ENCODE data around the gene TMEM221.

TMEM221 gene

GRCh38 chr19:17471410-17472125 lies 23.1 kb upstream of the TMEM221 start:
- no peak for DNase-seq

DNA sequence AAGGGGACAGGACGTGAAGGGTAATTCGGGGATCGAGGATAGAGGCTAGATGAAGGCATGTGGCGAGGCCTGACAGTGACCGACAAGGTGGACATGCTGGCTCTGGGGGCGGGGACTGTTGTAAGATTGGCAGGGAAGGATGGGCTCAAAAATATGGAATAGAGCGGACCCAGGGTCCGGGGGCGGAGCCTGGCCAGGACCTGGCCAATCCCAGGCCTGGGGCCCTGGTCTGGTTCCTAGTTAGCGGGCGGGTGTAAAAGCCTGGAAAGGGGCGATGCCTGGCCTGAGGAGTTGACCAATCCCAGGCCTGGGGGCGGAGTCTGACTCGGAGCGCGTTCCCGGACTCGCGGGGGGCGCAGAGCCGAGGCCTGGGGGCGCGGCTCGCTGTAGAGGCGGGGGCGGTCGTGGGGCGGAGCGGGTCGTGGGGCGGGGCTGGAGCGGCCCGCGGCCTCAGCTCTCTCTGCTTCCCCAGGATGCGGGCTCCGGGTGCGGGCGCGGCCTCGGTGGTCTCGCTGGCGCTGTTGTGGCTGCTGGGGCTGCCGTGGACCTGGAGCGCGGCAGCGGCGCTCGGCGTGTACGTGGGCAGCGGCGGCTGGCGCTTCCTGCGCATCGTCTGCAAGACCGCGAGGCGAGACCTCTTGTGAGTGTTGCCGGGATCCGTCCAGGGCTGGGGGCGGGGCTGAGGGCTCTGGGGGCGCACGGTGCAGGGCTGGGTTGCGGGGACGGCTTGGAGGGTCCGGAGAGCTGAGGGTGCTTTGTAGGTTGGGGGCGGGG lies 21.8 kb upstream of the TMEM221 start, which contains the start of gene SLC27A1:
TSS of gene SLC27A1 (plus strand) at position 457 of the 774 bp plus-strand sequence. CDS start at position 474, 17 bp downstream.
- DNase-seq = peak; percentile 99

DNA sequence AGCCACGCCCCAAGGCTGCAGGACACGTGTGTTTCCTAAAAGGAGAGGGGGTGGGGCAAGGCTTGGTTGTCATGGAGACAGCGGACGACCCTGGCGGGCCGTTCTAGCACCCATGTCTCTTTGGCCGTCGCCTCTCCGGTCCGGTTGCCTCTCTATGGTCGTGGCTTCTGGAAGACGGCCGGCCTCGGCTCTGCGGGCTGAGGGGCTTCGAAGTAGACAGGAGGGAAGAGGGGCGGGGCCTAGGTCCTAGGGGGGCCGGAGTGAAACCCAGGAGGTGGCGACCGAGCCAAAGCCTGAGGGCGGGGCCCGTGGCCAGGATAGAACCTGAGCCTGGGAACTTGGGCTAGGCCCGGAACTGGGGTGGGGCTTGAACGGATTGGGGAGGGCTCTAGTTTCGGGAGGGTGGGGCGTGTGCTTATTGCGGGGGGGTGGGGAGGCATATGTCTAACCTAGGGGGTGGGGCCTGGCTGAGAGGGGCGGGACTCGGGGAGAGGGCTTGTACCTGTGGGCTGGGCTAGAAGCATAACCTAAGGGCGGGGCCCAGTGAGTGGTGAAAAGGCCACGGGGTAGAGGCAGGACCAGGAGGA lies 21.1 kb upstream of the TMEM221 start:
- DNase-seq = peak; percentile 91

DNA sequence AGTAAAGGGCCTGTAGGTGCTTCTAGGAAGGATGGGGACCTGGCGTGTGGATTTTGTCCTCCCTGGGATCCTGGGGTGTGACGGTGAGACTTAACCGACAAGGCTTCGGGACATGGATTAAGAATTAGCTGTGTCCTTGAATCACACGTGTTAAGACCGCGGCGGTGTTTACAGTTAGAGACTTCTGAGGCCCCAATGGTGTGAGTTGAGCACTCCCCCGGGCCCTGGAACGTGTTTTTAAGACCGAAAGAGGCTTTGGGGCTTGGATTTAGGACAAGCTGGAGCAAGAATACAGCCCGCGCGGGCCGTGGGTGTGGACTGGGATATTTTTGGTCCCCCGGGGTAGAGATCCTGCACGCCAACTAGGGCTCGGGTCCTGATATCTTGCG lies 20.6 kb upstream of the TMEM221 start:
- DNase-seq = no peak

DNA sequence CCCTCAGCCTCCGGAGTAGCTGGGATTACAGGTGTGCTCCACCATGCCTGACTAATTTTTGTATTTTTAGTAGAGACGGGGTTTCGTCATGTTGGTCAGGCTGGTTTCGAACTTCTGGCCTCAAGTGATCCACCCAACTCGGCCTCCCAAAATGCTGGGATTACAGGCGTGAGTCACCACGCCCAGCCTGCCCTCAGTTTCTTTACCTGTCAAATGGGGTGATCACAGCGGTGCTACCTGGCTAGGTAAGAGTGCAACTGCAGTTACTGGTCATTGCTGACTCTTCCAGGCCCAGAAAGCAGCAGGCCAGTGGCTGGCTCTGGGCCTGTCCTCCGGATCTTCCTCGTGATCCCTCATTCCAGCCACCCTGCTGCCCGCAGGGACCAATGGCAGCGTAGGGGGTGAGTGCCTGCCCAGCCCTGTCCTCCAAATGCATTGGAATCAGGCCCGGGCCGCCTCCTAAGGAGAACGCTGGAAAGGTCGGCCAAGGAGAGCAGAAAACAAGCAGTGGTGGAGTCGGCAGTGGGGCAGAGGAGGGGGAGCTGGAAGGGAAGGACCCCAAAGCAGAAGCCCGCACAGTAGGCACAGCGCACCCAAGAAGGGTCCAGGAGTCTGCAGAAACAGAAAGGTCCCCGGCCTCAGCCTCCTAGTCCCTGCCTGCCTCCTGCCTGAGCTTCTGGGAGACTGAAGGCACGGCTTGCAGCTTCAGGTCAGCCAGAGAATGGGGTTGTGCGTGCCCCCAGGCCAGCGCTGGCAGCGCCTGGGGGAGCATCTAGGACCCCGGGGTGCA lies 20.0 kb upstream of the TMEM221 start:
- no peak for DNase-seq

DNA sequence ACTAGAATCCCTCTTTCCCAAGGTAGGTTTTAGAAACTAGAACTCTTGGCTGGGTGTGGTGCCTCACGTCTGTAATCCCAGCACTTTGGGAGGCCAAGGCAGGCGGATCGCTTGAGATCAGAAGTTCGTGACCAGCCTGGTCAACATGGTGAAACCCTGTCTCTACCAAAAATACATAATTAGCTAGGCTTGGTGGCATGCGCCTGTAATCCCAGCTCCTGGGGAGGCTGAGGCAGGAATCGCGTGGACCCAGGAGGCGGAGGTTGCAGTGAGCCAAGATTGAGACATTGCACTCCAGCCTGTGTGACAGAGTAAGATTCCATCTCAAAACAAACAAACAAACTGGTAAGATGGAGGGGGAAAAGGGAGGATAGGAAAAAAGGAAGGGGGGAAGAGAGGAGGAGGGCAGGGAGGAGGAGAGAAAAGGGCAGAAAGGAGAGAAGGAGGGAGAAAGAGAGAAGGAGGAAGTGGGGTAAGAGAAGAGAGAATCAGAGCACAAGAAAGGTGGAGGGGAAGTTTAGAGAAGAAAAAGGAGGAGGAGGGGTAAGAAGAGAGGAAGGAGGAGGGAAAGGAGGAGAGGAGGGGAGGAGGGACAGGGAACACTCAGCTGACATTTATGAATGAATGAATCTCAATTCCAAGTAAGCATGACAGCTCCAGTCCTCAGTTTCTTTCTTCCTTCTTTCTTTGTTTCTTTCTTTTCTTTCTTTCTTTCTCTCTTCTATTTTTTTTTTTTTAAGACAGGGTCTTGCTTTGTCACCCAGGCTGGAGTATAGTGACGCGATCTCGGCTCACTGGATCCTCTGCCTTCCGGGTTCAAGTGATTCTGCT lies 19.2 kb upstream of the TMEM221 start:
- DNase-seq = no peak

DNA sequence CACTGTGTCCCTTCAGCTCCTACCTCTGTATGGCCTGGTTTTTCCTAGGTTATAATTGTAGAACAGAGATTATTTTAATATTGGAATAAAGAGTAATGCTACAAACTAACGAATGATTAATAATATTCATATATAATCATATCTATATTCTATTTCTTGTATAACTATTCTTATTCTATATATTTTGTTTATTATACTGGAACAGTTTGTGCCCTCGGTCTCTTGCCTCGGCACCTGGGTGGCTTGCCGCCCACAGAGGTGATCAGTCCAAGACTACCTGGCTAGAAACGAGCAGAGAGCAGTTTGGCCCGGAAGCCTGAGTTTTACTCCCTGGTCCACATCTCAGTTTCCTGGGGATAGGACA lies 18.0 kb upstream of the TMEM221 start:
- no peak for DNase-seq

GRCh38 chr19:17460372-17461230 lies 12.1 kb upstream of the TMEM221 start, which contains the start of gene NXNL1:
Gene NXNL1 (minus strand): TSS chr19:17460926. CDS start chr19:17460869, 57 bp downstream.
- no peak for DNase-seq

GRCh38 chr19:17458970-17459369 lies 10.5 kb upstream of the TMEM221 start:
- DNase-seq = no peak

GRCh38 chr19:17457616-17458015 lies 9.1 kb upstream of the TMEM221 start:
- DNase-seq = no peak

GRCh38 chr19:17456127-17456526 lies 7.7 kb upstream of the TMEM221 start:
- DNase-seq = no peak

GRCh38 chr19:17455308-17456123 lies 7.0 kb upstream of the TMEM221 start:
- DNase-seq = no peak

GRCh38 chr19:17454576-17455071 lies 6.2 kb upstream of the TMEM221 start:
- no peak for DNase-seq

- no peak for DNase-seq
Measured at GRCh38 chr19:17451820-17452219, 3.4 kb upstream of the TMEM221 start.

DNA sequence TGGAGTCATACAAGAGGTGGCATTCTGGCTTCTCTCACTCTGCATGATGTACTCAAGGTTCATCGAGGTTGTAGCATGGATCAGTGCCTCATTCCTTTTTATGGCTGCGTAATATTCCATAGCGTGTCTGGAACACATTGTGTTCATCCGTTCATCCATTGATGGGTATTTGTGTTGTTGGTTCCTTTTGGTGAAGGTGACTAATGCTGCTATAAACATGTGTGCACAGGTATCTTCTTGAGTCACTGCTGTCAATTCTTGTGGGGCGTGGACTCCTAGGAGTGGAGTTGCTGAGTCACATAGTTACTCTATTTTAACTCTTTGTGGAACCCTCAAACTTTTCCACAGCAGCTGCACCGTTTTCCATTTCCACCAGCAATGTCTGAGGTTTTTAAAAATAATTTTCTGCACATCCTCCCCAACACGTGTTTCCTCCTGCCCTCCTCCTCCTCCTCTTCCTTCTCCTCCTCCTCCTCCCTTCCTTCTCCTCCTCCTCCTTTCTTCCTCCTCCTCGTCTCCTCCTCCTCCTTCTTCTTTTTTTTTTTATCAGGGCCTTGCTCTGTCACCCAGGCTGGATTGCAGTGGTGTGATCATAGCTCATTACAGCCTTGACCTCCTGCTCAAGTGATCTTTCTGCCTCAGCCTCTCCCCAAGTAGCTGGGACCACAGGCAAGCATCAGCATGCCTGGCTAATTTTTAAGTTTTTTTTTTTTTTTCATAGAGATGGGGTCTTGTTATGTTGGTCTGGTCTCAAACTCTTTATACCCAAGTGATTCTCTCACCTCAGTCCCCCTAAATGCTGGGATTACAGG lies 2.0 kb upstream of the TMEM221 start:
- no peak for DNase-seq

DNA sequence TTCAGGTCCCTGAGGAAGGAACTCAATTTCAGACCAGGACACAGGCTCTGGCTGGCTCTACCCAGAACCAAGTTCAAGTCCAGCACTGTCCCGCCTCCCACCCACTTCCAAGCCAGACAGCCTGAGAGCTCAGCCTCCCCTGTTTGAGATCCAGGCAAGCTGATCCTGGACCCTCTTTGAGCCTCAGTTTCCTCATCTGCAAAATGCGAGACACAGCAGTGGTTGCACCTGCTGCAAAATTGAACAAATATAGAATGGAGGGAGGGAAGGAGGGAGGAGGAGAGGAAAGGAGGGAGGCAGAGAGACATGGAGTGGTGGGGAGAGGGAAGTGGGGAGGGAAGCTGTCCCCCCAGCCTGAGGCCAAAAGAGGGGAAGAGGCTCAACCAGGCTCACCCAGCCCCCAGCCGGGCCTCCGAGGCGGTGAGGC lies 751 bp downstream of the TMEM221 start:
- no peak for DNase-seq

DNA sequence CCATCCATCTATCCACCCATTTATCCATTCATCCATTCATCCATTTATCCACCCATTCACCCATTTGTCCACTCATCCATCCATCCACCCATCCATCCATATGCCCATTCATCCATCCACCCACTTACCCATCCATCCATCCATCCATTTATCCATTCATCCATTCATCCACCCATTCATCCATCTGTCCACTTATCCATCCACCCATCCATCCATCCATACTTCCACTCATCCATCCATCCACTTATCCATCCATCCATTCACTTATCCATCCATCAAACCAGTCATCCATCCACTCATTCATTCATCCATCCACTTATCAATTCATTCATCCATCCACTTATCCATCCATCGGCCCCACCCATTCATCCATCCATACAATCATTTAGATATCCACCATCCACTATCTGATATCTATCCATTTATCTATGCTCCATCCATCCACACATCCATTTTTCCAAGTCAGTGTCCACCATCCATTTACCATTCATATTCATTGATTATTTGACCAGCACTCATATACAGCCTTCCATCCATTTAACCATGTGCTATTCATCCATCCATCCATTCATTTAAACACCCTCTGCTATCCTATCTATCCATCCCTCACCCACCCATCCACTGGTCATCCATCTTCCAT lies 2.8 kb downstream of the TMEM221 start:
- no peak for DNase-seq

DNA sequence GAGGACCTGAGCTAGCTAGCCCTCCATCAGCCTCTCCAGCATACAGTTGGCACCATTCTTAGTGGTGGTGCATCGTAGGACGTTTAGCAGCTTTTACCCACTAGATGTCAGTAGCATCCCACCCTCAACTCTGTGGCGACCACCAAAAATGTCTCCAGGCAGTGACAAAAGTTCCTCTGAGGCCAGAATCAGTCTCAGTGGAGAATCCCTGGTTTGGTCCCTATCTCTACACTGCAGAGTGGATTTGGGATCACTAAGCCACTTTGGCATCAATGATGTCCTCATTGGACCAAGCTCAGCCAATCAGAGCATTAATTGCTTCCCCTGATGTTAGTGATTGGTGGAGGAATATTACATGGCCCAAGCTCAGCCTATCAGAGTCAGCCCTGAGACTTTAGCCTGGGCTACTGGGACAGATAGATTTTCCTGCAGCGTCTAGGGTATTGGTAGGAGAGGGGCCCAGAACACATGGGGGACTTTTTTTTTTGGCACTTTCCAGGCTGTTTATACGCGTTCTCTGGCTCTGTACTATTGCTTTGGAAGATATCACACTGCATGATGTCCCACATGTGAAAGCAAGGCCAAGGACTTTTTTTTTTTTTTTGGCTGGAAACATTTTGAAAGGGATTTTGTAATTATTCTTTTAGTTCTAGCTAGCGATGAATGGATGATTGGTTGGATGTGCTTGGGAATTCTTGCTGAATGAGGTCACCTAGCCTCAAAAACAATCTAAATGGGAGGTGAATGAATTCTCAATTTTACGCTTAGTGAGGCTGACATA lies 7.0 kb downstream of the TMEM221 start:
- DNase-seq = peak; percentile 64

Measured in eye (tissue), 1 donor.